Testis (tissue), 3 donors: Measurements from ENCODE around the gene NFIL3. TPM values are rescaled to one million over a fixed set of nuclear protein-coding genes. Genes with fewer than 3 reads are reported as not detected.

Source experiments
- DNase-seq: peaks from one replicate; pipeline ENCODE4 v3.0.0-alpha.2; 2019
- H3K27ac ChIP-seq, 2 donors: fragments of 200-600 bp; sonication (generic); one replicate each; pipeline ENCODE4 v1.5.1; 2019
- H3K27me3 ChIP-seq: fragments of 200-600 bp; sonication (generic); one replicate; pipeline ENCODE4 v1.5.1; 2019
- H3K36me3 ChIP-seq: fragments of 200-600 bp; sonication (generic); one replicate; pipeline ENCODE4 v1.5.1; 2017; ENCODE audit warnings: low read depth; ENCODE audit errors: missing control alignments
- H3K4me1 ChIP-seq: fragments of 200-600 bp; sonication (generic); one replicate; pipeline ENCODE4 v1.5.1; 2019
- H3K4me3 ChIP-seq, 2 donors: fragments of 200-600 bp; sonication (generic); one replicate each; pipeline ENCODE4 v1.5.1; 2017 to 2019
- H3K9me3 ChIP-seq: fragments of 200-600 bp; sonication (generic); one replicate; pipeline ENCODE4 v1.5.1; 2017
- CTCF ChIP-seq, 3 experiments: fragments of 450-650 bp in 2 of 3; fragments of 200-600 bp in 1 of 3; sonication (generic) in 1 of 3; IDR thresholded peaks; one replicate each; pipeline ENCODE4 v1.5.1; 2016 to 2019; ENCODE audit warnings: antibody characterized with exemption in 3 of 3, mild to moderate bottlenecking in 2 of 3, moderate library complexity in 1 of 3
- POLR2A ChIP-seq: fragments of 450-650 bp; IDR thresholded peaks from one replicate; pipeline ENCODE4 v1.6.1; 2017; ENCODE audit warnings: antibody characterized with exemption, mild to moderate bottlenecking, moderate library complexity
- WGBS, 2 donors: methylation state at CpG; one replicate each; pipeline ENCODE4 v1.1.5; 2018; 5-methylcytosine and 5-hydroxymethylcytosine counted together
- intact Hi-C: fragments of 100-400 bp; cut with DNase I; formaldehyde crosslinking; loops from one replicate; pipeline ENCODE4 v1.15.1; 2023; ENCODE audit warnings: low total_unique reads
- polyA plus RNA-seq: library from polyadenylated mRNA; stranded (reverse); fragments of 350-450 nt; fragmentation: Illumina TruSeq; extraction: RNeasy Lipid Tissue Mini Kit (QIAGEN cat#74804); gene quantifications from one replicate; pipeline ENCODE4 v1.2.3, GENCODE V29; 2014; ENCODE audit warnings: low read depth, low replicate concordance; ENCODE audit not compliant: insufficient read depth
- total RNA-seq, 2 donors: library from RNA; depleted of rRNA; stranded (reverse); fragments of >200 nt; gene quantifications; one replicate each; pipeline ENCODE4 v1.2.3, GENCODE V29; 2016

NFIL3 gene
- total and polyA plus RNA-seq, 3 donors from 2014 or later, result 25.3 to 34.8 (median 30.5) TPM

DNA sequence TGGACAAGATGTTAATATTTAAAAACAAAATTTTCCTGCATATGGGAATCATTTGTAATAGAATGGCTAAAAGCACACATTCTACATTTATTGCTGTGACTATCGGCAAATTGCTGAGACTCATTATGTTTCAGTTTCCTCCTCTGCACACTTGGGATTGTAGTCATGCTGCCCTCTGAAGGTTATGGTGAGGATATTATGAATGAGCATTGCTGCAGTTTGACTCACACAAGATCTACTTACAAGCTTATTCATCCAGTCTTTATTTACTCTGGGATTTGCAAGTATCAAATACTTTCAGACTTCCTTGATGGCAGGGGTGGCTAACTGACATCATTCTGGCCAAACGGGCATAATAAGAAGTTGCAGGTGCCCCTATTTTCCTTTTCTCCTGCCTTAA lies 9.5 kb upstream of the NFIL3 start:
- Histone ChIP-seq H3K36me3 (no peaks in the 10 kb centered on the region), H3K4me1 (no peaks in the 10 kb centered on the region), H3K27me3 (no peaks in the 10 kb centered on the region), H3K27ac (no peak overlapping the region), H3K9me3 (no peaks in the 10 kb centered on the region), H3K4me3 (no peak overlapping the region)
- intact Hi-C loops, result no loop called here
- no peak for TF ChIP-seq POLR2A
- peak in 2 of 3 experiments; percentile 21 to 25 for TF ChIP-seq CTCF (IDR thresholded peaks at IDR 0.05)
- DNase-seq, result no peak
- 43 to 63% methylated on average over 2 of the region's 2 CpGs for WGBS, 2 donors

DNA sequence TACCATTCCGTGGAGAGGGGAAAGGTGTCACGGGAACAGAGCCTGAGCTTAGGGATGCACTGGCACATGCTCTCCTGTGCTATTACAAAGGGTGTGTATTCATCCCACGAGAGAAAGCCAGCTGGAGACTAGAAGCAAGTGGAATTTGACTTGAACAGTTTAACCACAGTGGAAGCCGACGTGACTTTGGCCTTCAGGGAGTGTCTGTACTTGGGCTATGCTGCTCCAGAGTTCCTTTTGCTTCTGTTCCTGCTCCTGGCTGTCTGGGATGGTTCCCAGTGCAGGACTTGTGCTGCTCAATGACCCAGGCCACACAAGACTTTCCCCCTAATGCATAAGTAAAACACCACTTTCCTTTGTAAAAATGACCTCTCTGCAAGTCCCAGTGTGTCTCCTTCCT lies 7.9 kb upstream of the NFIL3 start:
- H3K4me1 ChIP-seq, result no peaks in the 10 kb centered on the region
- no peak overlapping the region for H3K4me3 ChIP-seq
- intact Hi-C loops, result no loop called here
- no peaks in the 10 kb centered on the region for H3K36me3 ChIP-seq
- H3K27me3 ChIP-seq, result no peaks in the 10 kb centered on the region
- no peaks in the 10 kb centered on the region for H3K9me3 ChIP-seq
- no peak for DNase-seq
- H3K27ac ChIP-seq, result no peak overlapping the region
- no peak for TF ChIP-seq POLR2A
- TF ChIP-seq CTCF (IDR thresholded peaks at IDR 0.05), result no peak
- 64 to 81% methylated on average over 5 of the region's 5 CpGs for WGBS, 2 donors

GRCh38 chr9:91429501-91429900 lies 5.9 kb upstream of the NFIL3 start:
- Histone ChIP-seq H3K27me3 (no peaks in the 10 kb centered on the region), H3K4me3 (no peak overlapping the region), H3K36me3 (no peaks in the 10 kb centered on the region), H3K9me3 (no peaks in the 10 kb centered on the region), H3K27ac (no peak overlapping the region), H3K4me1 (peaks cover 16% of the 10 kb centered on the region)
- TF ChIP-seq CTCF (IDR thresholded peaks at IDR 0.05), result no peak
- no peak for TF ChIP-seq POLR2A
- DNase-seq, result no peak
- whole genome bisulfite sequencing, 2 donors, result 78 to 89% methylated on average over 8 of the region's 8 CpGs
- intact Hi-C loops, result loop anchor here (5.0 kb wide), 2 partner anchors 392 to 517 kb away; no protein-coding TSS in a partner anchor

DNA sequence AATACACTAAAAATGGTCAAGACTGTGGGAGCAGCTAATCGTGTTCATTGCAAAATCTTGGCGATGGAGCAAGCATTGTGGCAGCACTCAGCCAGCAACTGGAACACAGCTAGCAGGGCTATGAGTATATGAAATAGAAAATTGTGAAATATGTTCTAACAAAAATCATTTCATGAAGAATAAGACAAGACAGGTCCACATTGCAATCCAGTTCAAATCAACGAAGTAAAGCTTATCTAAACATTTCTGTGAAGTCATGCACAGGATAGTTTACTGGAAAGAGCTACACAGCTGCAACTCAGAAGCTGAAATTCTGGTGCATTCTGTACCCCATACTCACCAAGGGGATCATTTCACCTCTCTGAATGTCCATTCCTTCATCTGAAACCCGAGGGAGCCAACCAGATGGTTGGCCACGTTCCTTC lies 5.3 kb upstream of the NFIL3 start:
- no peak for DNase-seq
- 69 to 80% methylated on average over 5 of the region's 5 CpGs for WGBS, 2 donors
- no peaks in the 10 kb centered on the region for H3K27me3 ChIP-seq
- intact Hi-C loops, result loop anchor here (5.0 kb wide), 2 partner anchors 392 to 517 kb away; no protein-coding TSS in a partner anchor
- H3K27ac ChIP-seq, result no peak overlapping the region
- no peaks in the 10 kb centered on the region for H3K36me3 ChIP-seq
- no peak overlapping the region for H3K4me3 ChIP-seq
- TF ChIP-seq CTCF (IDR thresholded peaks at IDR 0.05), result no peak
- TF ChIP-seq POLR2A, result no peak
- no peaks in the 10 kb centered on the region for H3K9me3 ChIP-seq
- peaks cover 16% of the 10 kb centered on the region for H3K4me1 ChIP-seq

DNA sequence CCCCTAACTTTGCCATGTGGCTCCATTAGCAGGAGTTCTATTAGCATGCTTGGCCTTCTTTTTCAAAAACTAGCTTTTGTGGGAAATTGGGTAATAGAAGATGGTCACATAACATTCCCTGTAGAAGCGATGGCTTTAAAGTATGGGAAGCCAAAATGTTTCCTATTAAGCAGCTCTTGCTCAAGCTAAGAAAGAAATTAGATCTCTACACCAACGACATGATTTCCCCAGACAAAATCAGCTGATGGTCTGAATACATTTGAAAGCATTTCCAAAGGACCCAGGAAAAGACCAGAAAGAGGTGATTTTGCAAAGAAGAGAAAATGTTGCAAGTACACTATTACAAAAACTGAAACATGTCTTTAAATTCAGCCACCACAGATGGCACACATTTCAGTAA lies 4.8 kb upstream of the NFIL3 start:
- Histone ChIP-seq H3K9me3 (no peaks in the 10 kb centered on the region), H3K4me1 (peaks cover 16% of the 10 kb centered on the region), H3K27ac (no peak overlapping the region), H3K27me3 (no peaks in the 10 kb centered on the region), H3K4me3 (no peak overlapping the region), H3K36me3 (no peaks in the 10 kb centered on the region)
- DNase-seq, result no peak
- 77 to 80% methylated on average over 2 of the region's 2 CpGs for WGBS, 2 donors
- intact Hi-C loops, result loop anchor here (5.0 kb wide), 2 partner anchors 391 to 516 kb away; no protein-coding TSS in a partner anchor
- TF ChIP-seq POLR2A (no peak), CTCF (IDR thresholded peaks at IDR 0.05) (no peak)
